Suprapubic skin (tissue), 4 donors: ENCODE results near the gene CELA1. TPM values are rescaled to one million over a fixed set of nuclear protein-coding genes. Genes with fewer than 3 reads are reported as not detected.
A peak's percentile ranks its signal among the peaks of the same experiment; 100 is the strongest.

Experiments
- DNase-seq, 2 donors: peaks; one replicate each; pipeline ENCODE4 v3.0.0-alpha.2; 2019; ENCODE audit warnings: low spot score in 2 of 2
- H3K27ac ChIP-seq: fragments of 200-600 bp; sonication (generic); one replicate; pipeline ENCODE4 v1.5.1; 2019
- H3K27me3 ChIP-seq: fragments of 200-600 bp; sonication (generic); one replicate; pipeline ENCODE4 v1.5.1; 2019
- H3K36me3 ChIP-seq: fragments of 200-600 bp; sonication (generic); one replicate; pipeline ENCODE4 v1.5.1; 2019
- H3K4me1 ChIP-seq: fragments of 200-600 bp; sonication (generic); one replicate; pipeline ENCODE4 v1.5.1; 2019
- H3K4me3 ChIP-seq: fragments of 200-600 bp; sonication (generic); one replicate; pipeline ENCODE4 v1.5.1; 2019; ENCODE audit warnings: mild to moderate bottlenecking
- H3K9me3 ChIP-seq: fragments of 200-600 bp; sonication (generic); one replicate; pipeline ENCODE4 v1.5.1; 2019
- CTCF ChIP-seq, 2 donors: fragments of 200-600 bp in 1 of 2; fragments of 450-650 bp in 1 of 2; sonication (generic) in 1 of 2; IDR thresholded peaks; one replicate each; pipeline ENCODE4 v1.5.1; 2016 to 2019; ENCODE audit warnings: antibody characterized with exemption in 2 of 2, mild to moderate bottlenecking in 1 of 2, moderate library complexity in 1 of 2
- EP300 ChIP-seq: sonication (generic); formaldehyde crosslinking; IDR thresholded peaks from one replicate; pipeline ENCODE4 v1.6.1; 2017; ENCODE audit warnings: antibody characterized with exemption
- POLR2A ChIP-seq, 2 donors: fragments of 450-650 bp; IDR thresholded peaks; one replicate each; pipeline ENCODE4 v1.6.1; 2017; ENCODE audit warnings: antibody characterized with exemption in 2 of 2, mild to moderate bottlenecking in 2 of 2, moderate library complexity in 2 of 2
- POLR2AphosphoS5 ChIP-seq, 3 donors: sonication (generic); formaldehyde crosslinking; IDR thresholded peaks; one replicate each; pipeline ENCODE4 v1.6.1; 2017; ENCODE audit warnings: antibody characterized with exemption in 3 of 3
- WGBS: methylation state at CpG from one replicate; pipeline ENCODE4 v1.1.5; 2018; 5-methylcytosine and 5-hydroxymethylcytosine counted together
- total RNA-seq, 4 donors: library from RNA; depleted of rRNA; stranded (reverse); fragments of >200 nt; gene quantifications; one replicate each; pipeline ENCODE4 v1.1.0, GENCODE V29; 2016

Gene CELA1
- total RNA-seq, 4 donors from 2014 or later: not detected

GRCh38 chr12:51329742-51330141, 16.7 kb downstream of the CELA1 start:
- no peak for TF ChIP-seq EP300
- TF ChIP-seq CTCF (IDR thresholded peaks at IDR 0.05): no peak
- TF ChIP-seq POLR2A (IDR thresholded peaks at IDR 0.05): no peak
- no peak for TF ChIP-seq POLR2AphosphoS5 (IDR thresholded peaks at IDR 0.05)
- WGBS: 77% methylated on average over 5 of the region's 5 CpGs
- Histone ChIP-seq H3K4me3 (no peak overlapping the region), H3K4me1 (peaks cover 13% of the 10 kb centered on the region), H3K27ac (no peak overlapping the region), H3K36me3 (no peaks in the 10 kb centered on the region), H3K9me3 (no peaks in the 10 kb centered on the region), H3K27me3 (no peaks in the 10 kb centered on the region)
- no peak for DNase-seq

GRCh38 chr12:51328587-51328986, 17.9 kb downstream of the CELA1 start:
- whole genome bisulfite sequencing: 87% methylated on average over 4 of the region's 4 CpGs
- DNase-seq: no peak
- Histone ChIP-seq H3K4me1 (peaks cover 24% of the 10 kb centered on the region), H3K27ac (no peak overlapping the region), H3K9me3 (no peaks in the 10 kb centered on the region), H3K27me3 (no peaks in the 10 kb centered on the region), H3K4me3 (no peak overlapping the region), H3K36me3 (no peaks in the 10 kb centered on the region)
- TF ChIP-seq POLR2AphosphoS5 (IDR thresholded peaks at IDR 0.05) (no peak), EP300 (no peak), CTCF (IDR thresholded peaks at IDR 0.05) (no peak), POLR2A (IDR thresholded peaks at IDR 0.05) (no peak)

DNA sequence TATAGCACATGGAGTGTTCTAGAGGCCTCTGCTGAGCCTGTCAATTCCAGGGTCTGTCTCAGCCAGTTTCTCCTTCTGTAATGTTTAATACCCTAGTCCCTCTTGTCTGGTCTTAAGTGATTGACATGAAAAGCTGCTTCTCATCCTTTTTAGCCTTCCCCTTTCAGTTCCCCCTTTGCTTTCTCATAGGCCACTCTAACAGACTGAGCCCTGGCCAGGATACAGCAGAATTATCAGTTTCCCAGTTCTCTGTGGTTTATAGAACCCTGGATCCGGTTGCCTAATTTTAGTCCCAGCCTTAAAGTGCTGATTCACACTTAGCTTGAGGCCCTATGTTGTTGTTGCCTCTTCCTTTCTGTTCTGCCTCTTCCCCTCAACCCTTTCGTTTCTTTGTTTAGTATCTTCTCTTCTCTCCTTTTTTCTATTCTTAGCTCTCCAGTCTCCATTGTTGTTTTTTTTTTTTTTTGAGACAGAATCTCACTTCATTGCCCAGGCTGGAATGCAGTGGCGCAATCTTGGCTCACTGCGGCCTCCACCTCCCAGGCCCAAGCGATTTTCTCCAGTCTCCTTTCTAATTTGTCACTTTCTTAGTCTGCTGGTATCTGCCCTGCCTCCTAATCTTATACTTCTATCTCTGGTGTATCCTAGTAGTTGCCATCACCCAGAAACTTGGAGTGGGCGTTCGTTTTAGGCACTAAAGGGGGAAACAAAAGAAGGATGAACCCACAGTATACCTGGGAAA, 19.6 kb downstream of the CELA1 start:
- DNase-seq: no peak
- Histone ChIP-seq H3K27me3 (no peaks in the 10 kb centered on the region), H3K36me3 (no peaks in the 10 kb centered on the region), H3K4me1 (peaks cover 24% of the 10 kb centered on the region), H3K4me3 (no peak overlapping the region), H3K27ac (peak overlapping the region; percentile 49), H3K9me3 (no peaks in the 10 kb centered on the region)
- TF ChIP-seq CTCF (IDR thresholded peaks at IDR 0.05) (no peak), POLR2A (IDR thresholded peaks at IDR 0.05) (no peak), POLR2AphosphoS5 (IDR thresholded peaks at IDR 0.05) (no peak), EP300 (no peak)
- WGBS: 60% methylated on average over 7 of the region's 7 CpGs

GRCh38 chr12:51324953-51325352, 21.5 kb downstream of the CELA1 start:
- no peaks in the 10 kb centered on the region for H3K9me3 ChIP-seq
- no peaks in the 10 kb centered on the region for H3K27me3 ChIP-seq
- no peak for DNase-seq
- peak overlapping the region; percentile 62 for H3K27ac ChIP-seq
- WGBS: 72% methylated on average over 4 of the region's 4 CpGs
- H3K36me3 ChIP-seq: no peaks in the 10 kb centered on the region
- no peak overlapping the region for H3K4me3 ChIP-seq
- peaks cover 30% of the 10 kb centered on the region for H3K4me1 ChIP-seq
- no peak for TF ChIP-seq POLR2A (IDR thresholded peaks at IDR 0.05)
- no peak for TF ChIP-seq POLR2AphosphoS5 (IDR thresholded peaks at IDR 0.05)
- TF ChIP-seq EP300: no peak
- no peak for TF ChIP-seq CTCF (IDR thresholded peaks at IDR 0.05)

DNA sequence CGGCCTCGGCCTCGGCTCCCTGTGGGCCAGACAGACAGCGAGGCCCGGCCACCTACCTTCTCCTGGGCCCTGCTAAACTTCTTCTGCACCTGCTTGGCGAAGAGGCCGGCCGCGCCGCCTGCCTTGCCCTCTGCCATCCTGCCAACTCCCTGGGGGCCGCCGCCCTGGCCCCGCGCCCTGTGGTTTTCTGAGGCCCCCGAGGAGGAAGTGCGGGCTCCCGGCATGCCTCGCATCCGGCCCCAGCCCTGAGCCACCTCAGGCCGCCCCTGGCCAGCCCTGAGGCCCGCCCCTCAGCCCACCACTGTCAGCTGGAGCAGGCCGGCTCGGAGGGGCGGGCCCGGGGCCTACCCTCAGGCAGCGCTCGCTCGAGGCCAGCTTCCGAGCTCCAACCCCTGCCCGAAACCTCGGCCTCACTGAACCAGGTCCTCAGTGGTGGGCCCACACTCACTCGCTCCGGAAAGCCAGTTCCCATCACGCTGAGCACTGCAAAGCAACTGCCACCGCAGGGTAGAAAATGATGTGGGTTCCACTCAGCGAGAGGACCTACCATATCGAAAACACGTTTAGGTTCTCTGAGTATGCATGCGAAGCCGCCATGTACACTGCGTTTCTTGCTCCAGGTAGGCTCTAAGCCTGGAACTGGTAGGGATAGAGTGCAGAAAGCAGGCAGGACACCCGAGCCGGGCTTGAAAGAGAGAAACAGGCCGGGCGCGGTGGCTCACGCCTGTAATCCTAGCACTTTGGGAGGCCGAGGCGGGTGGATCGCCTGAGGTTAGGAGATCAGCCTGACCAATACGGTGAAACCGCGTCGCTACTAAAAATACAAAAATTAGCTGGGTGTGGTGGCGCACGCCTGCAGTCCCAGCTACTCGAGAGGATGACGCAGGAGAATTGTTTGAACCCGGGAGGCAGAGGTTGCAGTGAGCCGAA, 22.2 kb downstream of the CELA1 start, which contains the start of gene BIN2:
BIN2 (minus strand) TSS at position 209 of the 930 bp plus-strand sequence; CDS start at position 137, 72 bp downstream.
- peak; percentile 70 to 81 for DNase-seq
- no peaks in the 10 kb centered on the region for H3K27me3 ChIP-seq
- WGBS: 93% methylated on average over 31 of the region's 60 CpGs
- no peaks in the 10 kb centered on the region for H3K36me3 ChIP-seq
- no peaks in the 10 kb centered on the region for H3K9me3 ChIP-seq
- TF ChIP-seq CTCF (IDR thresholded peaks at IDR 0.05) (no peak), POLR2A (IDR thresholded peaks at IDR 0.05) (peak in 1 of 2 donors; percentile 12)
- peak within 1 kb of the TSS; percentile 22 for H3K4me3 ChIP-seq
- peak within 1 kb of the TSS; percentile 62 for H3K27ac ChIP-seq
- peaks cover 30% of the 10 kb centered on the region for H3K4me1 ChIP-seq
